Neutrophil (primary cell): ENCODE measurements around the gene RAB9A.
A peak's percentile ranks its signal among the peaks of the same experiment; 100 is the strongest.

ENCODE experiments used
- H3K27ac ChIP-seq: fragments of 200-600 bp; sonication (generic); 2 replicates; pipeline ENCODE4 v1.5.1; 2016; ENCODE audit warnings: mild to moderate bottlenecking, moderate library complexity
- H3K27me3 ChIP-seq: fragments of 200-600 bp; sonication (generic); 2 replicates; pipeline ENCODE4 v1.6.0; 2016; ENCODE audit warnings: mild to moderate bottlenecking
- H3K36me3 ChIP-seq: fragments of 200-600 bp; sonication (generic); 2 replicates; pipeline ENCODE4 v1.5.1; 2017
- H3K4me1 ChIP-seq, 2 experiments: fragments of 200-600 bp in 1 of 2; sonication (generic) in 1 of 2; 1 replicate in 1 of 2; 2 replicates in 1 of 2; pipeline versions ENCODE4 v1.5.1 to v1.6.1; 2013 to 2016; ENCODE audit warnings: low read depth in 1 of 2, low read length in 1 of 2, mild to moderate bottlenecking in 1 of 2, moderate library complexity in 1 of 2; ENCODE audit not compliant: control insufficient read depth in 1 of 2, insufficient read depth in 1 of 2
- H3K4me3 ChIP-seq, 2 experiments: fragments of 200-600 bp in 1 of 2; sonication (generic) in 1 of 2; 1 replicate in 1 of 2; 2 replicates in 1 of 2; pipeline ENCODE4 v1.5.1; 2013 to 2016; ENCODE audit warnings: low read depth in 1 of 2, low read length in 1 of 2, mild to moderate bottlenecking in 1 of 2, moderate library complexity in 1 of 2
- H3K9me3 ChIP-seq: fragments of 200-600 bp; sonication (generic); 2 replicates; pipeline ENCODE4 v1.5.1; 2016
- TF ChIP-seq, protein P1 (sequence below): fragments of 200-600 bp; sonication (generic); IDR thresholded peaks from 2 replicates; pipeline ENCODE4 v1.5.1; 2016; ENCODE audit warnings: antibody characterized with exemption

Gene RAB9A

DNA sequence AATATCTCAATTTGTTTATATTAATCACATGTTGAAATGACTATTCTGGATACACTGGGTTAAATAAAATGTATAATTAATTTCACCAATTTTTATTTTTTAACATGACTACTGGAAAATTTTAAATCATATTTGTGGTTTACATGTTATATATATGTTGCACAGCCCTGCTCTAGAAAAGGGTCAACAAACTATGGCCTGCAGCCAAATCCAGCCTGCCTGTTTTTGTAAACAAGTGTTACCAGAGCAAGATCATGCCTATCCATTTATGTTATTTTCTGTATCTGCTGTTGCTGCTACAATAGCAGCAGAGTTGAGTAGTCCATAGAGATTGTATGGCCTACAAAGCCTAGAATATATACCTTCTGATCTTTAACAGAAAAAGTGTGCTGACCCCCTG, 34.8 kb upstream of the RAB9A start:
- TF ChIP-seq, protein P1, sequence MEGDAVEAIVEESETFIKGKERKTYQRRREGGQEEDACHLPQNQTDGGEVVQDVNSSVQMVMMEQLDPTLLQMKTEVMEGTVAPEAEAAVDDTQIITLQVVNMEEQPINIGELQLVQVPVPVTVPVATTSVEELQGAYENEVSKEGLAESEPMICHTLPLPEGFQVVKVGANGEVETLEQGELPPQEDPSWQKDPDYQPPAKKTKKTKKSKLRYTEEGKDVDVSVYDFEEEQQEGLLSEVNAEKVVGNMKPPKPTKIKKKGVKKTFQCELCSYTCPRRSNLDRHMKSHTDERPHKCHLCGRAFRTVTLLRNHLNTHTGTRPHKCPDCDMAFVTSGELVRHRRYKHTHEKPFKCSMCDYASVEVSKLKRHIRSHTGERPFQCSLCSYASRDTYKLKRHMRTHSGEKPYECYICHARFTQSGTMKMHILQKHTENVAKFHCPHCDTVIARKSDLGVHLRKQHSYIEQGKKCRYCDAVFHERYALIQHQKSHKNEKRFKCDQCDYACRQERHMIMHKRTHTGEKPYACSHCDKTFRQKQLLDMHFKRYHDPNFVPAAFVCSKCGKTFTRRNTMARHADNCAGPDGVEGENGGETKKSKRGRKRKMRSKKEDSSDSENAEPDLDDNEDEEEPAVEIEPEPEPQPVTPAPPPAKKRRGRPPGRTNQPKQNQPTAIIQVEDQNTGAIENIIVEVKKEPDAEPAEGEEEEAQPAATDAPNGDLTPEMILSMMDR = no peak
- Histone ChIP-seq H3K36me3 (no peaks in the 10 kb centered on the region), H3K27me3 (no peaks in the 10 kb centered on the region), H3K4me1 (peaks cover 28 to 32% of the 10 kb centered on the region in 2 experiments), H3K9me3 (no peaks in the 10 kb centered on the region), H3K27ac (peak overlapping the region; percentile 94), H3K4me3 (peak overlapping the region in 1 of 2 experiments; percentile 79)

DNA sequence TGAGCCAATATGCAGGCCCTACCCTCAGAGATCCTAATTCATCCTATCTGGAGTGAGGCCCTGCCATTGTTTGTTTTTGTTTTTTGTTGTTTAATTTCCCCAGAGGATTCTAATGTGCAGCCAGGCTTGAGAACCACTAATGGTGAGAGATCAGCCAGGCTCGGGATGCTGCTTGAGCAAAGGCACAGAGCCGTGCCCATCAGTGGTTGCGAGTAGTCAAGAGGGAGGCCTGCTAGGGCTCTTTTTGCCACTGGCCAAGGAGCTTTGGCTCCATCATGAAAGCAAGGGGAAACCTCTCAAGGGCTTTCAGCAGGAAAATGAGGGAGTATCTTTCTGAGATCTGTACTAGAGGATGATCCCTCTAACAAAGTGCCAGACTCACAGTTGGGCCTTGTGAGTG, 33.3 kb upstream of the RAB9A start:
- H3K27me3 ChIP-seq = no peaks in the 10 kb centered on the region
- H3K4me3 ChIP-seq = no peak overlapping the region
- H3K27ac ChIP-seq = no peak overlapping the region
- peaks cover 36 to 41% of the 10 kb centered on the region in 2 experiments for H3K4me1 ChIP-seq
- no peaks in the 10 kb centered on the region for H3K9me3 ChIP-seq
- TF ChIP-seq, protein P1 = no peak
- H3K36me3 ChIP-seq = no peaks in the 10 kb centered on the region

DNA sequence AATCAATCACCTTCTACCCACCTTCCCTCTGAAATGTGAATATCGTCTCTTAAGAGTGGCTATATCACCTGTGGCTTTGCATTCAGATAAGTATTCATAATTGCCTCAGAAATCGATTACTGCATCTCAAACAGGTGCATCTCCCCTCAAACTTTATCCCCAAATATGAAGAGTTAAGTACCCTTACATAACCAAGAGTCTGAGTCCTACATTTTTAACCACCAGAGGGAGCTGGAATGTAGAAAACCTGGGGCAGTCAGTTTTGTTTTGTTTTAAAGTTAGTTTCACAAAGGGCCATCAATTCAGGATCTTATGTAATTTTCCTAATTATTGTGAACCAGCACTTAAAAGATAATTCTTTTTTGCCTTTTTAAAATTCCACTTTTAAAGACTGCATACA, 30.3 kb upstream of the RAB9A start:
- TF ChIP-seq, protein P1 = peak; percentile 12
- peaks cover 29 to 33% of the 10 kb centered on the region in 2 experiments for H3K4me1 ChIP-seq
- H3K27ac ChIP-seq = peak overlapping the region; percentile 80
- H3K4me3 ChIP-seq = peak overlapping the region in 1 of 2 experiments; percentile 30
- no peaks in the 10 kb centered on the region for H3K9me3 ChIP-seq
- peaks cover 4% of the 10 kb centered on the region for H3K36me3 ChIP-seq
- H3K27me3 ChIP-seq = no peaks in the 10 kb centered on the region

DNA sequence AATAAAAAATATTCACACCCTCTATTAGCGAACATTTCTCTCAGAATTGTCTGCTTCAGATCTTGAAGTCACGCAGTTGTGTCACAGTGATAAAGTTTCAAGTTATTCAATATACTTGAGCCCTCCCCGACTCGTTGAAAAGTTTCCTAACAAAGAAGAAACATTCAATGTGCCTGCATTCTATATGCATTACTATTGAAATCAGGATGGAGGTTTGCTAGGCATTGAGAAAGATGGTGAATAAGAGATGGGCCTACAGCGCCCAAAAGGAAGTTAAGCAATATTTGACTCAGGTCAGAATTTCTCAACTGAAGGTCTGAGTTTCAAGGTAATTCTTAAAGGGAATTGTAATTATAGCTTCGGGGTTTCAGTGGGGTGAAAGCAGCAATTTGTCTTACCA, 29.9 kb upstream of the RAB9A start:
- peak overlapping the region; percentile 80 for H3K27ac ChIP-seq
- no peaks in the 10 kb centered on the region for H3K9me3 ChIP-seq
- peaks cover 4% of the 10 kb centered on the region for H3K36me3 ChIP-seq
- no peaks in the 10 kb centered on the region for H3K27me3 ChIP-seq
- TF ChIP-seq, protein P1 = no peak
- H3K4me3 ChIP-seq = peak overlapping the region in 1 of 2 experiments; percentile 30
- H3K4me1 ChIP-seq = peaks cover 25 to 33% of the 10 kb centered on the region in 2 experiments

DNA sequence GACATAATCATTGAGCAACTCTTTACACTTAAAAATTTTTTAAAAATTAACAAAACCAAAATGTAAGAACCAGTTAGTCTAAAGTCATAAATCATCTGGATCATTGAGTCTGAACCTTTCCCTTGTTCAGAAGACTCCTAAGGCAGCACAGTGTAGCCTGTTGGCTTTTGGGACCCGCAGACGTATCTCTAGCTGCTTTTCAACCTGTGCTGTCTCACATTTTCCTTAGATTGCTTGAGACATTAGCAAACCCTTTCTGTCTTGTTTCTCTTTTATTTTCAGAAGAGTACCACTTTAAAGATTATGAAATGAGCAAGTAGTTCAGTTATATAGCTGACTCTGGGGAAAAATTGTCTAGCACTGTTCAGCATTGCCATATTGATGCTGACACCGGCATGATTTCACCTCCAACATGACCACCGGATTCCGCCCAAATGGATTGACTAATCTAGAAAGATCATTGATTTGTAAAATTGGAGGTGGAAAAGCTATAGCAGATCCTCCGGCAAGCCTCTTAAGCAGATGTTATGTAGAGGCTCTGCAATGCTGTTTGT, 27.1 kb upstream of the RAB9A start:
- Histone ChIP-seq H3K9me3 (no peaks in the 10 kb centered on the region), H3K4me1 (peaks cover 21 to 29% of the 10 kb centered on the region in 2 experiments), H3K4me3 (no peak overlapping the region), H3K27me3 (no peaks in the 10 kb centered on the region), H3K36me3 (peaks cover 4% of the 10 kb centered on the region), H3K27ac (no peak overlapping the region)
- TF ChIP-seq, protein P1 = no peak
